H9 (cell line): ENCODE results near the gene UBE2Q2. TPM values are rescaled to one million over a fixed set of nuclear protein-coding genes. Genes with fewer than 3 reads are reported as not detected.
A peak's percentile ranks its signal among the peaks of the same experiment; 100 is the strongest.

Experiments used
- DNase-seq: peaks from one replicate; pipeline ENCODE4 v3.0.0-alpha.2; 2017
- H2AFZ ChIP-seq: one replicate; pipeline ENCODE4 v1.6.1; 2013; ENCODE audit warnings: mild to moderate bottlenecking, low read length, control low read depth, moderate library complexity
- H2AK5ac ChIP-seq: 2 replicates; pipeline ENCODE4 v1.6.1; 2013; ENCODE audit warnings: low read length, control low read depth, mixed read lengths; ENCODE audit not compliant: insufficient read length
- H2BK120ac ChIP-seq: one replicate; pipeline ENCODE4 v1.6.1; 2013; ENCODE audit warnings: low read depth, mild to moderate bottlenecking, low read length, control low read depth, inconsistent platforms; ENCODE audit not compliant: poor library complexity, severe bottlenecking
- H2BK12ac ChIP-seq: 2 replicates; pipeline ENCODE4 v1.6.1; 2013; ENCODE audit warnings: low read length, control low read depth, mixed read lengths, low read depth; ENCODE audit not compliant: insufficient read length
- H2BK15ac ChIP-seq: 2 replicates; pipeline ENCODE4 v1.6.1; 2013; ENCODE audit warnings: low read depth, low read length, control low read depth
- H2BK20ac ChIP-seq: one replicate; pipeline ENCODE4 v1.6.1; 2013; ENCODE audit warnings: low read depth, mild to moderate bottlenecking, low read length, control low read depth, inconsistent platforms; ENCODE audit not compliant: poor library complexity, severe bottlenecking
- H2BK5ac ChIP-seq: 2 replicates; pipeline ENCODE4 v1.6.1; 2013; ENCODE audit warnings: low read length, control low read depth, mixed read lengths; ENCODE audit not compliant: insufficient read length
- H3K14ac ChIP-seq: 2 replicates; pipeline ENCODE4 v1.6.1; 2013; ENCODE audit warnings: low read length, control low read depth; ENCODE audit not compliant: insufficient read depth
- H3K18ac ChIP-seq: 2 replicates; pipeline ENCODE4 v1.6.1; 2013; ENCODE audit warnings: low read depth, mild to moderate bottlenecking, mixed read lengths, low read length, control low read depth; ENCODE audit not compliant: insufficient read length
- H3K23ac ChIP-seq: 2 replicates; pipeline ENCODE4 v1.6.1; 2013; ENCODE audit warnings: low read length, control low read depth, mixed read lengths, low read depth; ENCODE audit not compliant: insufficient read length
- H3K23me2 ChIP-seq: 2 replicates; pipeline ENCODE4 v1.6.1; 2013; ENCODE audit warnings: low read depth, mild to moderate bottlenecking, mixed read lengths, low read length, control low read depth; ENCODE audit not compliant: insufficient read length, poor library complexity, severe bottlenecking
- H3K27ac ChIP-seq: 2 replicates; pipeline ENCODE4 v1.5.1; 2013; ENCODE audit warnings: low read length, control low read depth, mixed read lengths, low read depth; ENCODE audit not compliant: insufficient read length
- H3K27me3 ChIP-seq: 2 replicates; pipeline ENCODE4 v1.6.1; 2013; ENCODE audit warnings: low read length, control low read depth, inconsistent platforms; ENCODE audit not compliant: insufficient read depth
- H3K4ac ChIP-seq: 2 replicates; pipeline ENCODE4 v1.6.1; 2013; ENCODE audit warnings: low read depth, mild to moderate bottlenecking, control low read depth, inconsistent platforms, low read length, moderate library complexity
- H3K4me1 ChIP-seq: 2 replicates; pipeline ENCODE4 v1.6.1; 2013; ENCODE audit warnings: low read length, control low read depth, inconsistent platforms; ENCODE audit not compliant: insufficient read depth
- H3K4me2 ChIP-seq: 2 replicates; pipeline ENCODE4 v1.6.1; 2013; ENCODE audit warnings: low read length, control low read depth, mixed read lengths; ENCODE audit not compliant: insufficient read length, insufficient read depth
- H3K56ac ChIP-seq: 2 replicates; pipeline ENCODE4 v1.6.1; 2013; ENCODE audit warnings: low read depth, mild to moderate bottlenecking, mixed read lengths, low read length, control low read depth; ENCODE audit not compliant: insufficient read length
- H3K79me1 ChIP-seq: 2 replicates; pipeline ENCODE4 v1.6.1; 2013; ENCODE audit warnings: low read depth, mild to moderate bottlenecking, moderate library complexity, low read length, control low read depth, inconsistent platforms; ENCODE audit not compliant: insufficient read depth, poor library complexity, severe bottlenecking
- H3K79me2 ChIP-seq: 2 replicates; pipeline ENCODE4 v1.6.1; 2013; ENCODE audit warnings: low read length, control low read depth, inconsistent platforms; ENCODE audit not compliant: insufficient read depth
- H3K9ac ChIP-seq: 2 replicates; pipeline ENCODE4 v1.6.1; 2013; ENCODE audit warnings: low read length, control low read depth, mixed read lengths; ENCODE audit not compliant: insufficient read length; ENCODE audit errors: extremely low read depth
- H3K9me3 ChIP-seq: one replicate; pipeline ENCODE4 v1.6.1; 2013; ENCODE audit warnings: low read depth, low read length, inconsistent platforms; ENCODE audit not compliant: control insufficient read depth
- H3T11ph ChIP-seq: one replicate; pipeline ENCODE4 v1.6.1; 2013; ENCODE audit warnings: mild to moderate bottlenecking, low read length, control low read depth, inconsistent platforms
- H4K20me1 ChIP-seq: one replicate; pipeline ENCODE4 v1.6.1; 2013; ENCODE audit not compliant: control insufficient read depth, insufficient read length, insufficient read depth
- H4K5ac ChIP-seq: 2 replicates; pipeline ENCODE4 v1.6.1; 2013; ENCODE audit warnings: low read depth, mild to moderate bottlenecking, mixed read lengths, low read length, control low read depth; ENCODE audit not compliant: insufficient read length
- H4K8ac ChIP-seq: replicated peaks from 2 replicates; pipeline ENCODE4 v1.6.1; 2013; ENCODE audit warnings: low read length, control low read depth, mixed read lengths, low read depth; ENCODE audit not compliant: insufficient read length
- H4K91ac ChIP-seq: 2 replicates; pipeline ENCODE4 v1.6.1; 2013; ENCODE audit warnings: low read depth, mild to moderate bottlenecking, moderate library complexity, mixed read lengths, low read length, control low read depth; ENCODE audit not compliant: insufficient read length
- H3K27ac Mint-ChIP-seq, 3 experiments: 2 replicates in 2 of 3; 3 replicates in 1 of 3; pipeline ENCODE4 v1.8.0; 2020 to 2021; ENCODE audit warnings: mixed read lengths in 3 of 3, mild to moderate bottlenecking in 1 of 3, moderate library complexity in 1 of 3
- H3K27me3 Mint-ChIP-seq: 2 replicates; pipeline ENCODE4 v1.8.0; 2021; ENCODE audit warnings: low read depth, mild to moderate bottlenecking, moderate library complexity, mixed read lengths
- H3K36me3 Mint-ChIP-seq, 3 experiments: 2 replicates in 2 of 3; 3 replicates in 1 of 3; pipeline ENCODE4 v1.8.0; 2020 to 2021; ENCODE audit warnings: low read depth in 3 of 3, mixed read lengths in 3 of 3; ENCODE audit not compliant: insufficient read depth in 1 of 3
- H3K4me1 Mint-ChIP-seq, 2 experiments: 2 replicates each; pipeline ENCODE4 v1.8.0; 2020; ENCODE audit warnings: mixed read lengths in 2 of 2
- H3K4me3 Mint-ChIP-seq, 2 experiments: 2 replicates in 1 of 2; 3 replicates in 1 of 2; pipeline ENCODE4 v1.8.0; 2020 to 2021; ENCODE audit warnings: mild to moderate bottlenecking in 2 of 2, mixed read lengths in 2 of 2, moderate library complexity in 1 of 2
- H3K9me3 Mint-ChIP-seq, 2 experiments: 2 replicates in 1 of 2; 3 replicates in 1 of 2; pipeline ENCODE4 v1.8.0; 2020; ENCODE audit warnings: mild to moderate bottlenecking in 2 of 2, mixed read lengths in 2 of 2, moderate library complexity in 1 of 2
- CTCF ChIP-seq: fragments of 200-600 bp; sonication (generic); conservative IDR thresholded peaks from 3 replicates; pipeline ENCODE4 v1.8.0; 2021; ENCODE audit warnings: antibody characterized with exemption, mild to moderate bottlenecking
- WGBS: extraction: QIAGEN DNeasy Blood & Tissue Kit; methylation state at CpG from one replicate; pipeline ENCODE4 v1.1.7; 2013; ENCODE audit warnings: missing lambda C conversion rate, low lambda C conversion rate, mixed read lengths; ENCODE audit not compliant: insufficient read length; ENCODE audit errors: extremely low coverage; 5-methylcytosine and 5-hydroxymethylcytosine counted together
- total RNA-seq: library from RNA; stranded (reverse); gene quantifications from 2 replicates; pipeline ENCODE4 v1.2.1, GENCODE V29; 2021

Gene UBE2Q2
- total RNA-seq, 1 experiment from 2014 or later: 29.6 TPM

GRCh38 chr15:75920079-75920478 is 76.8 kb downstream of the UBE2Q2 start:
- no peaks in the 10 kb centered on the region for H3K23me2 ChIP-seq
- no peak overlapping the region for H3K14ac ChIP-seq
- Mint-ChIP-seq H3K9me3 (no peaks in the 10 kb centered on the region), H3K27ac (peak overlapping the region in 1 of 3 experiments; percentile 3; a peak in 1 of 7 replicates), H3K36me3 (peaks cover 12 to 60% (median 34%) of the 10 kb centered on the region in 3 experiments), H3K4me3 (no peak overlapping the region), H3K4me1 (peaks cover 0 to 7% of the 10 kb centered on the region in 2 experiments; a peak in 2 of 4 replicates), H3K27me3 (no peaks in the 10 kb centered on the region)
- no peak overlapping the region for H2BK120ac ChIP-seq
- WGBS: no CpG with 5 or more reads among the region's 1 CpG
- H3K4me2 ChIP-seq: no peak overlapping the region
- no peak overlapping the region for H2BK12ac ChIP-seq
- H2AFZ ChIP-seq: no peak overlapping the region
- no peak overlapping the region for H3K4ac ChIP-seq
- H3K9ac ChIP-seq: no peak overlapping the region
- no peak overlapping the region for H4K91ac ChIP-seq
- H3K27ac ChIP-seq: no peak overlapping the region
- H3K56ac ChIP-seq: no peak overlapping the region
- H3K79me2 ChIP-seq: peaks cover 2% of the 10 kb centered on the region; the same call in 1 of the 2 replicates
- H4K8ac ChIP-seq: no peak overlapping the region
- no peak overlapping the region for H2AK5ac ChIP-seq
- no peaks in the 10 kb centered on the region for H4K20me1 ChIP-seq
- H3T11ph ChIP-seq: no peak overlapping the region
- no peak for DNase-seq
- H2BK15ac ChIP-seq: no peak overlapping the region
- no peak overlapping the region for H2BK20ac ChIP-seq
- no peak overlapping the region for H3K18ac ChIP-seq
- H3K23ac ChIP-seq: no peak overlapping the region
- no peak for TF ChIP-seq CTCF
- no peaks in the 10 kb centered on the region for H3K27me3 ChIP-seq
- H3K79me1 ChIP-seq: peaks cover 4% of the 10 kb centered on the region
- H2BK5ac ChIP-seq: no peak overlapping the region
- H3K4me1 ChIP-seq: peaks cover 2% of the 10 kb centered on the region; the same call in 1 of the 2 replicates
- no peak overlapping the region for H4K5ac ChIP-seq
- H3K9me3 ChIP-seq: no peaks in the 10 kb centered on the region
